ENCODE data around the gene RIPPLY3.

DNA sequence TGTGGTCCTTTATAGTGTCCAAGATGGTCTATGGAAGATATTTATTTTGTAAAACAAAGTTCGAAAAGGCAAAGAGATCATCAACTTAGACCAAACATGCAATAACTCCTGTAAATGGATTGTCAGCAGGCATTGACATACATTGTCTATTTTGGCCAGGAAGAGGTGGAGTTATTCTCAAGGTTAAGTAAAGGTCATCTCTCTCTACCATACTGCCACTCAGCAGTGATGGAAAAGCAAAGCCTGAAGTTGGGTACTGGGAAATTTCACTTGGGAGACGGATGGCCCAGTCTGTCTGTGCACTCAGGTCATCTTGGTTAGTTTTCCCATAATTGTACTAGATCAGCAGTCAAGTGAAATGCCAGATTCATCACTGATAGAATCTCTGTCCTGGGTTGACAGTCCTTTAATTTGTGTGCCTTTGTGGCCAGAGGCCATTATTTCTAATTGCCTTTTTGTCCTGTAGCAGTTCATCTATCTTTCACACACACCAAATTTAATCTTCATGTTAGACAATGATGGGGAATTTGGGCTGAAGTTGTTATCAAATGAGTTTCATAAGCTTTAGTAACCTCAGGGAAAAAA, 48.9 kb downstream of the RIPPLY3 start:
- TF ChIP-seq, protein P1, sequence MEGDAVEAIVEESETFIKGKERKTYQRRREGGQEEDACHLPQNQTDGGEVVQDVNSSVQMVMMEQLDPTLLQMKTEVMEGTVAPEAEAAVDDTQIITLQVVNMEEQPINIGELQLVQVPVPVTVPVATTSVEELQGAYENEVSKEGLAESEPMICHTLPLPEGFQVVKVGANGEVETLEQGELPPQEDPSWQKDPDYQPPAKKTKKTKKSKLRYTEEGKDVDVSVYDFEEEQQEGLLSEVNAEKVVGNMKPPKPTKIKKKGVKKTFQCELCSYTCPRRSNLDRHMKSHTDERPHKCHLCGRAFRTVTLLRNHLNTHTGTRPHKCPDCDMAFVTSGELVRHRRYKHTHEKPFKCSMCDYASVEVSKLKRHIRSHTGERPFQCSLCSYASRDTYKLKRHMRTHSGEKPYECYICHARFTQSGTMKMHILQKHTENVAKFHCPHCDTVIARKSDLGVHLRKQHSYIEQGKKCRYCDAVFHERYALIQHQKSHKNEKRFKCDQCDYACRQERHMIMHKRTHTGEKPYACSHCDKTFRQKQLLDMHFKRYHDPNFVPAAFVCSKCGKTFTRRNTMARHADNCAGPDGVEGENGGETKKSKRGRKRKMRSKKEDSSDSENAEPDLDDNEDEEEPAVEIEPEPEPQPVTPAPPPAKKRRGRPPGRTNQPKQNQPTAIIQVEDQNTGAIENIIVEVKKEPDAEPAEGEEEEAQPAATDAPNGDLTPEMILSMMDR (IDR thresholded peaks at IDR 0.05), result no peak
- TF ChIP-seq POLR2A (IDR thresholded peaks at IDR 0.05) (no peak), EP300 (IDR thresholded peaks at IDR 0.05) (no peak)
